ENCODE data around the gene NOL3. TPM values are rescaled to one million over a fixed set of nuclear protein-coding genes. Genes with fewer than 3 reads are reported as not detected.

NOL3 gene
- total and polyA plus RNA-seq, 4 donors = 3.0 to 18.0 (median 10.7) TPM

GRCh38 chr16:67207249-67208091 lies 37.1 kb downstream of the NOL3 start:
- Histone ChIP-seq H3K9me3 (ENCODE audit: control insufficient read depth in 4 of 4, low read length in 3 of 4) (no peaks in the 10 kb centered on the region), H3K27ac (ENCODE audit: low read depth in 1 of 2, low read length in 2 of 2) (no peak overlapping the region), H3K27me3 (ENCODE audit: control insufficient read depth in 4 of 4, insufficient read depth in 4 of 4, low read length in 3 of 4) (no peaks in the 10 kb centered on the region), H3K4me3 (ENCODE audit: low read depth in 1 of 3, low read length in 3 of 3) (no peak overlapping the region), H3K9ac (ENCODE audit: low read depth in 1 of 2, low read length in 2 of 2) (no peak overlapping the region), H3K36me3 (ENCODE audit: control insufficient read depth in 4 of 4, insufficient read depth in 3 of 4, low read depth in 1 of 4, low read length in 3 of 4) (peaks cover 0 to 17% (median 4%) of the 10 kb centered on the region in 4 donors), H3K4me1 (ENCODE audit: control insufficient read depth in 4 of 4, insufficient read depth in 4 of 4, low read length in 3 of 4) (peaks cover 14 to 24% (median 18%) of the 10 kb centered on the region in 4 donors)
- no peak for TF ChIP-seq FOXA2 (IDR thresholded peaks at IDR 0.05)
- TF ChIP-seq, protein P1, sequence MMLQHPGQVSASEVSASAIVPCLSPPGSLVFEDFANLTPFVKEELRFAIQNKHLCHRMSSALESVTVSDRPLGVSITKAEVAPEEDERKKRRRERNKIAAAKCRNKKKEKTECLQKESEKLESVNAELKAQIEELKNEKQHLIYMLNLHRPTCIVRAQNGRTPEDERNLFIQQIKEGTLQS (IDR thresholded peaks at IDR 0.05) = no peak
- no peak for TF ChIP-seq RAD21 (IDR thresholded peaks at IDR 0.05)
- DNase-seq (ENCODE audit: low spot score) = no peak
- 87% methylated on average over 21 of the region's 21 CpGs for WGBS

- no peaks in the 10 kb centered on the region for H3K9me3 ChIP-seq (ENCODE audit: control insufficient read depth in 4 of 4, low read length in 3 of 4)
- H3K9ac ChIP-seq (ENCODE audit: low read depth in 1 of 2, low read length in 2 of 2) = no peak overlapping the region
- DNase-seq (ENCODE audit: low spot score) = no peak
- H3K27me3 ChIP-seq (ENCODE audit: control insufficient read depth in 4 of 4, insufficient read depth in 4 of 4, low read length in 3 of 4) = no peaks in the 10 kb centered on the region
- peaks cover 14 to 27% (median 21%) of the 10 kb centered on the region in 4 donors for H3K4me1 ChIP-seq (ENCODE audit: control insufficient read depth in 4 of 4, insufficient read depth in 4 of 4, low read length in 3 of 4)
- peaks cover 0 to 9% (median under 1%) of the 10 kb centered on the region in 4 donors for H3K36me3 ChIP-seq (ENCODE audit: control insufficient read depth in 4 of 4, insufficient read depth in 3 of 4, low read depth in 1 of 4, low read length in 3 of 4)
- H3K4me3 ChIP-seq (ENCODE audit: low read depth in 1 of 3, low read length in 3 of 3) = no peak overlapping the region
- 93% methylated on average over 11 of the region's 11 CpGs for WGBS
- no peak overlapping the region for H3K27ac ChIP-seq (ENCODE audit: low read depth in 1 of 2, low read length in 2 of 2)
- TF ChIP-seq ZBTB33 (IDR thresholded peaks at IDR 0.05) (no peak), FOXA2 (IDR thresholded peaks at IDR 0.05) (no peak), FOXA1 (IDR thresholded peaks at IDR 0.05) (no peak), NR2F2 (IDR thresholded peaks at IDR 0.05) (no peak), SP1 (IDR thresholded peaks at IDR 0.05) (no peak), YY1 (IDR thresholded peaks at IDR 0.05) (no peak), GABPA (IDR thresholded peaks at IDR 0.05 in 1 of 2, conservative IDR thresholded peaks at IDR 0.05 in 1 of 2) (no peak), RAD21 (IDR thresholded peaks at IDR 0.05) (no peak), TAF1 (conservative IDR thresholded peaks at IDR 0.05) (no peak), JUND (IDR thresholded peaks at IDR 0.05) (no peak), RXRA (IDR thresholded peaks at IDR 0.05) (no peak)
- TF ChIP-seq, protein P2, sequence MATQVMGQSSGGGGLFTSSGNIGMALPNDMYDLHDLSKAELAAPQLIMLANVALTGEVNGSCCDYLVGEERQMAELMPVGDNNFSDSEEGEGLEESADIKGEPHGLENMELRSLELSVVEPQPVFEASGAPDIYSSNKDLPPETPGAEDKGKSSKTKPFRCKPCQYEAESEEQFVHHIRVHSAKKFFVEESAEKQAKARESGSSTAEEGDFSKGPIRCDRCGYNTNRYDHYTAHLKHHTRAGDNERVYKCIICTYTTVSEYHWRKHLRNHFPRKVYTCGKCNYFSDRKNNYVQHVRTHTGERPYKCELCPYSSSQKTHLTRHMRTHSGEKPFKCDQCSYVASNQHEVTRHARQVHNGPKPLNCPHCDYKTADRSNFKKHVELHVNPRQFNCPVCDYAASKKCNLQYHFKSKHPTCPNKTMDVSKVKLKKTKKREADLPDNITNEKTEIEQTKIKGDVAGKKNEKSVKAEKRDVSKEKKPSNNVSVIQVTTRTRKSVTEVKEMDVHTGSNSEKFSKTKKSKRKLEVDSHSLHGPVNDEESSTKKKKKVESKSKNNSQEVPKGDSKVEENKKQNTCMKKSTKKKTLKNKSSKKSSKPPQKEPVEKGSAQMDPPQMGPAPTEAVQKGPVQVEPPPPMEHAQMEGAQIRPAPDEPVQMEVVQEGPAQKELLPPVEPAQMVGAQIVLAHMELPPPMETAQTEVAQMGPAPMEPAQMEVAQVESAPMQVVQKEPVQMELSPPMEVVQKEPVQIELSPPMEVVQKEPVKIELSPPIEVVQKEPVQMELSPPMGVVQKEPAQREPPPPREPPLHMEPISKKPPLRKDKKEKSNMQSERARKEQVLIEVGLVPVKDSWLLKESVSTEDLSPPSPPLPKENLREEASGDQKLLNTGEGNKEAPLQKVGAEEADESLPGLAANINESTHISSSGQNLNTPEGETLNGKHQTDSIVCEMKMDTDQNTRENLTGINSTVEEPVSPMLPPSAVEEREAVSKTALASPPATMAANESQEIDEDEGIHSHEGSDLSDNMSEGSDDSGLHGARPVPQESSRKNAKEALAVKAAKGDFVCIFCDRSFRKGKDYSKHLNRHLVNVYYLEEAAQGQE (IDR thresholded peaks at IDR 0.05) = no peak
- TF ChIP-seq, protein P3, sequence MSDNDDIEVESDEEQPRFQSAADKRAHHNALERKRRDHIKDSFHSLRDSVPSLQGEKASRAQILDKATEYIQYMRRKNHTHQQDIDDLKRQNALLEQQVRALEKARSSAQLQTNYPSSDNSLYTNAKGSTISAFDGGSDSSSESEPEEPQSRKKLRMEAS (IDR thresholded peaks at IDR 0.05) = no peak
- TF ChIP-seq, protein P1 (IDR thresholded peaks at IDR 0.05) = no peak
- TF ChIP-seq, protein P4, sequence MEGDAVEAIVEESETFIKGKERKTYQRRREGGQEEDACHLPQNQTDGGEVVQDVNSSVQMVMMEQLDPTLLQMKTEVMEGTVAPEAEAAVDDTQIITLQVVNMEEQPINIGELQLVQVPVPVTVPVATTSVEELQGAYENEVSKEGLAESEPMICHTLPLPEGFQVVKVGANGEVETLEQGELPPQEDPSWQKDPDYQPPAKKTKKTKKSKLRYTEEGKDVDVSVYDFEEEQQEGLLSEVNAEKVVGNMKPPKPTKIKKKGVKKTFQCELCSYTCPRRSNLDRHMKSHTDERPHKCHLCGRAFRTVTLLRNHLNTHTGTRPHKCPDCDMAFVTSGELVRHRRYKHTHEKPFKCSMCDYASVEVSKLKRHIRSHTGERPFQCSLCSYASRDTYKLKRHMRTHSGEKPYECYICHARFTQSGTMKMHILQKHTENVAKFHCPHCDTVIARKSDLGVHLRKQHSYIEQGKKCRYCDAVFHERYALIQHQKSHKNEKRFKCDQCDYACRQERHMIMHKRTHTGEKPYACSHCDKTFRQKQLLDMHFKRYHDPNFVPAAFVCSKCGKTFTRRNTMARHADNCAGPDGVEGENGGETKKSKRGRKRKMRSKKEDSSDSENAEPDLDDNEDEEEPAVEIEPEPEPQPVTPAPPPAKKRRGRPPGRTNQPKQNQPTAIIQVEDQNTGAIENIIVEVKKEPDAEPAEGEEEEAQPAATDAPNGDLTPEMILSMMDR (IDR thresholded peaks at IDR 0.05; ENCODE audit: low read depth, low read length, missing input control) = no peak
Observed at GRCh38 chr16:67208154-67208896, 38.0 kb downstream of the NOL3 start.

Data from liver (tissue), 9 donors.